T-cell (primary cell): ENCODE measurements around the gene ACTR1B. TPM values are rescaled to one million over a fixed set of nuclear protein-coding genes. Genes with fewer than 3 reads are reported as not detected.

Experiments
- ATAC-seq, 4 experiments: fragments of 200-7000 bp in 3 of 4; fragments of 150-1000 bp in 1 of 4; cut with Tn5 transposase; replicated peaks in 1 of 4; 1 replicate in 3 of 4; 2 replicates in 1 of 4; pipeline ENCODE4 v1.10.0; 2021; ENCODE audit warnings: moderate library complexity in 3 of 4, mild to moderate bottlenecking in 2 of 4, moderate number of reproducible peaks in 1 of 4
- CTCF ChIA-PET, 2 donors: fragments of 300-600 bp; sonication (Branson Sonifier 250); formaldehyde crosslinking; loops; one replicate each; lab custom pipeline; 2022; ENCODE audit warnings: antibody characterized with exemption in 2 of 2; lab: Charles Lee
- POLR2A ChIA-PET, 2 donors: fragments of 300-600 bp; sonication (Branson Sonifier 250); formaldehyde crosslinking; loops; one replicate each; lab custom pipeline; 2022; ENCODE audit warnings: antibody characterized with exemption in 2 of 2; lab: Charles Lee
- DNase-seq, 35 experiments: peaks; one replicate each; pipeline versions ENCODE4 v3.0.0 to v3.0.0-alpha.2; 2013 to 2023
- H3K27ac ChIP-seq: one replicate; pipeline ENCODE4 v1.5.1; 2013; ENCODE audit warnings: low read length
- H3K27me3 ChIP-seq, 2 experiments: replicated peaks in 1 of 2; 1 replicate in 1 of 2; 2 replicates in 1 of 2; pipeline versions ENCODE4 v1.6.1 to v1.7.0; 2013; ENCODE audit warnings: low read length in 1 of 2, mixed read lengths in 1 of 2; ENCODE audit not compliant: control insufficient read depth in 2 of 2, insufficient read depth in 2 of 2; ENCODE audit errors: extremely low read depth in 1 of 2
- H3K36me3 ChIP-seq, 2 donors: 1 replicate in 1 of 2; 2 replicates in 1 of 2; pipeline versions ENCODE4 v1.6.1 to v1.7.0; 2013; ENCODE audit warnings: low read length in 1 of 2; ENCODE audit not compliant: control insufficient read depth in 2 of 2, insufficient read depth in 1 of 2; ENCODE audit errors: extremely low read depth in 1 of 2
- H3K4me1 ChIP-seq, 2 experiments: 1 replicate in 1 of 2; 2 replicates in 1 of 2; pipeline versions ENCODE4 v1.6.1 to v1.7.0; 2013; ENCODE audit warnings: low read length in 2 of 2, mixed read lengths in 1 of 2; ENCODE audit not compliant: insufficient read depth in 2 of 2, control insufficient read depth in 1 of 2; ENCODE audit errors: extremely low read depth in 1 of 2
- H3K4me3 ChIP-seq, 2 donors: 1 replicate in 1 of 2; 2 replicates in 1 of 2; pipeline versions ENCODE4 v1.5.1 to v1.7.0; 2013; ENCODE audit warnings: mild to moderate bottlenecking in 2 of 2, low read length in 1 of 2, moderate library complexity in 1 of 2; ENCODE audit not compliant: control insufficient read depth in 1 of 2; ENCODE audit errors: extremely low read depth in 1 of 2
- H3K9me3 ChIP-seq: 2 replicates; pipeline ENCODE4 v1.7.0; 2013
- H3K27ac Mint-ChIP-seq, 2 donors: one replicate each; pipeline ENCODE4 v1.8.0; 2020 to 2021; ENCODE audit warnings: mild to moderate bottlenecking in 2 of 2, mixed read lengths in 2 of 2
- H3K27me3 Mint-ChIP-seq, 2 donors: one replicate each; pipeline ENCODE4 v1.8.0; 2021 to 2022; ENCODE audit warnings: mixed read lengths in 2 of 2
- H3K36me3 Mint-ChIP-seq: one replicate; pipeline ENCODE4 v1.8.0; 2021; ENCODE audit warnings: mixed read lengths
- H3K4me1 Mint-ChIP-seq, 3 donors: one replicate each; pipeline ENCODE4 v1.8.0; 2020 to 2022; ENCODE audit warnings: mixed read lengths in 3 of 3, mild to moderate bottlenecking in 1 of 3
- H3K4me3 Mint-ChIP-seq, 3 donors: one replicate each; pipeline ENCODE4 v1.8.0; 2020 to 2022; ENCODE audit warnings: mild to moderate bottlenecking in 3 of 3, mixed read lengths in 3 of 3, moderate library complexity in 3 of 3
- H3K9me3 Mint-ChIP-seq, 3 donors: one replicate each; pipeline ENCODE4 v1.8.0; 2020 to 2022; ENCODE audit warnings: mixed read lengths in 3 of 3
- WGBS: methylation state at CpG from one replicate; pipeline ENCODE4 v1.1.5; 2013; ENCODE audit warnings: missing lambda C conversion rate; ENCODE audit not compliant: insufficient coverage; 5-methylcytosine and 5-hydroxymethylcytosine counted together
- total RNA-seq, 35 experiments: library from RNA in 6 of 35; stranded (reverse) in 6 of 35; fragments of 120-200 nt in 1 of 35; gene quantifications; one replicate each; pipeline versions ENCODE4 v1.2.1 to v1.2.4 and lab custom pipeline; 2013 to 2026

ACTR1B gene
- total RNA-seq, 5 donors from 2014 or later (not counting 1 experiment from before 2014, with no cell fraction given), result 86.3 to 124 (median 101) TPM

GRCh38 chr2:97658691-97659157, 5.1 kb downstream of the ACTR1B start:
- WGBS, result 98% methylated on average over 8 of the region's 13 CpGs
- Mint-ChIP-seq H3K4me3 (no peak overlapping the region), H3K9me3 (no peaks in the 10 kb centered on the region), H3K36me3 (peaks cover 25% of the 10 kb centered on the region), H3K27me3 (no peaks in the 10 kb centered on the region), H3K4me1 (peaks cover 23 to 38% (median 26%) of the 10 kb centered on the region in 3 donors), H3K27ac (no peak overlapping the region)
- Histone ChIP-seq H3K36me3 (peaks cover 26 to 49% of the 10 kb centered on the region in 2 donors), H3K27me3 (no peaks in the 10 kb centered on the region), H3K4me1 (peaks cover 6 to 33% of the 10 kb centered on the region in 2 experiments), H3K4me3 (no peak overlapping the region), H3K27ac (no peak overlapping the region), H3K9me3 (no peaks in the 10 kb centered on the region)
- ChIA-PET CTCF (no interaction called here), POLR2A (no interaction called here)
- ATAC-seq, result no peak
- DNase-seq, result no peak

- DNase-seq (no peak), ATAC-seq (no peak)
- Histone ChIP-seq H3K4me3 (no peak overlapping the region), H3K36me3 (peaks cover 26 to 49% of the 10 kb centered on the region in 2 donors), H3K27ac (no peak overlapping the region), H3K27me3 (no peaks in the 10 kb centered on the region), H3K9me3 (no peaks in the 10 kb centered on the region), H3K4me1 (peaks cover 6 to 32% of the 10 kb centered on the region in 2 experiments)
- peaks cover 23 to 36% (median 26%) of the 10 kb centered on the region in 3 donors for H3K4me1 Mint-ChIP-seq
- peaks cover 25% of the 10 kb centered on the region for H3K36me3 Mint-ChIP-seq
- POLR2A ChIA-PET, result interaction anchor here in 1 of 2 donors (0.7 kb wide), 1 partner anchor 11 kb away, joined by 3 read pairs; no protein-coding TSS in a partner anchor
- H3K27me3 Mint-ChIP-seq, result no peaks in the 10 kb centered on the region
- H3K27ac Mint-ChIP-seq, result peak overlapping the region in 1 of 2 donors; percentile 6
- WGBS, result 95% methylated on average over 28 of the region's 37 CpGs
- no peak overlapping the region for H3K4me3 Mint-ChIP-seq
- CTCF ChIA-PET, result no interaction called here
- no peaks in the 10 kb centered on the region for H3K9me3 Mint-ChIP-seq
Observed at GRCh38 chr2:97657986-97658690, 5.7 kb downstream of the ACTR1B start.

- ChIA-PET POLR2A (interaction anchor here in 1 of 2 donors (0.7 kb wide), 1 partner anchor 11 kb away, joined by 3 read pairs; the partner anchor contains the start of gene COX5B), CTCF (no interaction called here)
- Mint-ChIP-seq H3K36me3 (peaks cover 25% of the 10 kb centered on the region), H3K27me3 (no peaks in the 10 kb centered on the region), H3K4me3 (no peak overlapping the region), H3K4me1 (peaks cover 12 to 25% (median 17%) of the 10 kb centered on the region in 3 donors), H3K9me3 (no peaks in the 10 kb centered on the region), H3K27ac (no peak overlapping the region)
- no peaks in the 10 kb centered on the region for H3K27me3 ChIP-seq
- peaks cover 0 to 22% of the 10 kb centered on the region in 2 experiments for H3K4me1 ChIP-seq
- peaks cover 26 to 49% of the 10 kb centered on the region in 2 donors for H3K36me3 ChIP-seq
- DNase-seq, result no peak
- no peak overlapping the region for H3K27ac ChIP-seq
- H3K9me3 ChIP-seq, result no peaks in the 10 kb centered on the region
- 97% methylated on average over 8 of the region's 15 CpGs for WGBS
- no peak overlapping the region for H3K4me3 ChIP-seq
- ATAC-seq, result no peak
Observed at GRCh38 chr2:97656905-97657587, 6.8 kb downstream of the ACTR1B start.

GRCh38 chr2:97656129-97656755, 7.6 kb downstream of the ACTR1B start:
- Mint-ChIP-seq H3K4me3 (no peak overlapping the region), H3K36me3 (peaks cover 25% of the 10 kb centered on the region), H3K4me1 (peaks cover 4 to 17% (median 9%) of the 10 kb centered on the region in 3 donors), H3K27me3 (no peaks in the 10 kb centered on the region), H3K27ac (no peak overlapping the region), H3K9me3 (no peaks in the 10 kb centered on the region)
- no peaks in the 10 kb centered on the region for H3K9me3 ChIP-seq
- no peak overlapping the region for H3K27ac ChIP-seq
- 86% methylated on average over 2 of the region's 7 CpGs for WGBS
- H3K4me3 ChIP-seq, result no peak overlapping the region
- ChIA-PET CTCF (no interaction called here), POLR2A (no interaction called here)
- H3K27me3 ChIP-seq, result no peaks in the 10 kb centered on the region
- ATAC-seq, result no peak
- DNase-seq, result no peak
- H3K36me3 ChIP-seq, result peaks cover 23 to 47% of the 10 kb centered on the region in 2 donors
- peaks cover 0 to 14% of the 10 kb centered on the region in 2 experiments for H3K4me1 ChIP-seq

DNA sequence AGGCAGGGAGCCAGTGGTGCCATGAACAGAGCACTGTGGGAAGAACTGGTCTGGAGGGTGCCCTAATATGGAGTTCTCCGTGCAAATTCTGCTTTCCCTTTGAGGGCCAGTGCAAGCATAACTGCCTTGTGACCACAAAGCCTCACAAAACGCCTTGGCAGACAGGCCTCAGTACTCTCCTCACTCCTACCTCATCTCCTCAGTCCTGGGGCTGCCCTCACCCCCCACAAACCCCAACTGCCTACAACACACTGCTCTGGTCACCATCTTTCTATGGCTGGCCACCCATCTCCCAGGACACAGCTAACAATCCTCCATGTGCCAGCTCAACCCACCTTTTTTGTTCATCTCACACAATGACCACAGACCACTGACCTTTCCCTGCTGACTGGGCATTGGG, 9.1 kb downstream of the ACTR1B start:
- peaks cover 0 to 9% (median under 1%) of the 10 kb centered on the region in 3 donors for H3K4me1 Mint-ChIP-seq
- Histone ChIP-seq H3K27me3 (no peaks in the 10 kb centered on the region), H3K9me3 (no peaks in the 10 kb centered on the region), H3K27ac (no peak overlapping the region), H3K36me3 (peaks cover 22 to 41% of the 10 kb centered on the region in 2 donors), H3K4me1 (peaks cover 0 to 2% of the 10 kb centered on the region in 2 experiments), H3K4me3 (no peak overlapping the region)
- POLR2A ChIA-PET, result no interaction called here
- CTCF ChIA-PET, result no interaction called here
- 45% methylated on average over 1 of the region's 2 CpGs for WGBS
- no peak overlapping the region for H3K27ac Mint-ChIP-seq
- no peaks in the 10 kb centered on the region for H3K9me3 Mint-ChIP-seq
- no peak for DNase-seq
- H3K27me3 Mint-ChIP-seq, result no peaks in the 10 kb centered on the region
- H3K36me3 Mint-ChIP-seq, result peaks cover 23% of the 10 kb centered on the region
- H3K4me3 Mint-ChIP-seq, result no peak overlapping the region
- ATAC-seq, result peak in 1 of 4 experiments; percentile 15

GRCh38 chr2:97654309-97654708, 9.5 kb downstream of the ACTR1B start:
- H3K9me3 Mint-ChIP-seq, result no peaks in the 10 kb centered on the region
- WGBS, result 75% methylated on average over 5 of the region's 5 CpGs
- DNase-seq, result no peak
- H3K36me3 Mint-ChIP-seq, result peaks cover 27% of the 10 kb centered on the region
- Histone ChIP-seq H3K36me3 (peaks cover 24 to 39% of the 10 kb centered on the region in 2 donors), H3K27ac (no peak overlapping the region), H3K9me3 (no peaks in the 10 kb centered on the region), H3K4me3 (no peak overlapping the region), H3K4me1 (no peaks in the 10 kb centered on the region), H3K27me3 (no peaks in the 10 kb centered on the region)
- no peak for ATAC-seq
- no peak overlapping the region for H3K27ac Mint-ChIP-seq
- H3K27me3 Mint-ChIP-seq, result no peaks in the 10 kb centered on the region
- H3K4me3 Mint-ChIP-seq, result no peak overlapping the region
- ChIA-PET POLR2A (no interaction called here), CTCF (interaction anchor here in 1 of 2 donors (0.7 kb wide), 1 partner anchor 8 kb away, joined by 3 read pairs; no protein-coding TSS in a partner anchor)
- peaks cover 0 to 11% (median 0%) of the 10 kb centered on the region in 3 donors for H3K4me1 Mint-ChIP-seq
